HG02759 (cell line): ENCODE results near the gene MIER2.
"Not testable (repeated sequence)": the region's sequence is repeated elsewhere in the genome, so short reads cannot be mapped to it uniquely, and the experiment has no call there.

ENCODE experiments used
- ATAC-seq: cut with Tn5 transposase; IDR thresholded peaks from one replicate; pipeline ENCODE4 v1.9.1; 2021; ENCODE audit warnings: mild to moderate bottlenecking, moderate library complexity; ENCODE audit not compliant: unreplicated experiment

The MIER2 gene, protein sequence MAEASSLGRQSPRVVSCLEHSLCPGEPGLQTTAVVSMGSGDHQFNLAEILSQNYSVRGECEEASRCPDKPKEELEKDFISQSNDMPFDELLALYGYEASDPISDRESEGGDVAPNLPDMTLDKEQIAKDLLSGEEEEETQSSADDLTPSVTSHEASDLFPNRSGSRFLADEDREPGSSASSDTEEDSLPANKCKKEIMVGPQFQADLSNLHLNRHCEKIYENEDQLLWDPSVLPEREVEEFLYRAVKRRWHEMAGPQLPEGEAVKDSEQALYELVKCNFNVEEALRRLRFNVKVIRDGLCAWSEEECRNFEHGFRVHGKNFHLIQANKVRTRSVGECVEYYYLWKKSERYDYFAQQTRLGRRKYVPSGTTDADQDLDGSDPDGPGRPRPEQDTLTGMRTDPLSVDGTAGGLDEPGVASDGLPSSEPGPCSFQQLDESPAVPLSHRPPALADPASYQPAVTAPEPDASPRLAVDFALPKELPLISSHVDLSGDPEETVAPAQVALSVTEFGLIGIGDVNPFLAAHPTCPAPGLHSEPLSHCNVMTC

DNA sequence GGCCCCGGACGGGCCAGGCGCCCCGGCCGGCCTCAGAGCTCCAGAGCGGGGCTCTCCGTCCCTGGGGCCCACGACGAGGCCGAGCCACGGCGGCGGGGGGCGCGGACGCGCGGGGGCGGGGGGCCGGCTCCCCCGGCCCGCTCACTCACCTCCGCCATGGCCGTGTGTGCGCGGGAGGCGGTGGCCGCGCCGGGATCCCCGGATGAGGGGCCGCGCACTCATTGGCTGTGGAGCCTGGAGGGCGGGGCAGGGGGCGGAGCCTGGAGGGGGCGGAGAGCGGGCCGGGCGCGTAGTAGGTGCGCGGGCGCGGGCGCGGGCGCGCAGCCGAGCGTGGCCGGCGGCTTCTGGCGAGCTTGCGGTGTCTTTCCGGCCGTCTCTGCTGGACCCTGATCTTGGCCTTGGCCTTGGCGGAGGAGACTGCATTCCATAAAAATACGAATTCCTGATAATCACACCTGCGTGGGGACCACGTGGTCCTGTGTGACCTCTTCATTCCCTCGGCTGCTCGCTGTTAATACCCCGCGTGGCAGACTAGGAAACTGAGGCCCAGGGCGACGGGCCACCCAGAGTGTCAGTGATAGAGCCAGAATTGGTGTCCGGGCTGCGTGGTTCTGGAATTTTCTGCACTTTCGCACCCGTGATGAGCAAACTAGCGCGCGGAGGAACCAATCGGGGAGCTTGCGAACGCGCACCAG, at the start of gene MIER2:
Gene MIER2 (minus strand): TSS at position 172 of the 695 bp plus-strand sequence. CDS start 14 bp downstream, at position 158.
- peak; percentile 85 for ATAC-seq

DNA sequence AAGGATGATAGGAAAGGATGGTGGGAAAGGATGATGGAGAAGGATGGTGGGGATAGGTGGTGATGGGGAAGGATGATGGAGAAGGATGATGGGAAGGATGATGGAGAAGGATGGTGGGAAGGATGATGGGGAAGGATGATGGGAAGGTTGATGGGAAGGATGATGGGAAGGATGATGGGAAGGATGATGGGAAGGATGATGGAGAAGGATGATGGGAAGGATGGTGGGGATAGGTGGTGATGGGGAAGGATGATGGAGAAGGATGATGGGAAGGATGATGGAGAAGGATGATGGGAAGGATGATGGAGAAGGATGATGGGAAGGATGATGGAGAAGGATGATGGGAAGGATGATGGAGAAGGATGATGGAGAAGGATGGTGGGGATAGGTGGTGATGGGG, 49.0 kb upstream of the MIER2 start:
- ATAC-seq = not testable (repeated sequence)

DNA sequence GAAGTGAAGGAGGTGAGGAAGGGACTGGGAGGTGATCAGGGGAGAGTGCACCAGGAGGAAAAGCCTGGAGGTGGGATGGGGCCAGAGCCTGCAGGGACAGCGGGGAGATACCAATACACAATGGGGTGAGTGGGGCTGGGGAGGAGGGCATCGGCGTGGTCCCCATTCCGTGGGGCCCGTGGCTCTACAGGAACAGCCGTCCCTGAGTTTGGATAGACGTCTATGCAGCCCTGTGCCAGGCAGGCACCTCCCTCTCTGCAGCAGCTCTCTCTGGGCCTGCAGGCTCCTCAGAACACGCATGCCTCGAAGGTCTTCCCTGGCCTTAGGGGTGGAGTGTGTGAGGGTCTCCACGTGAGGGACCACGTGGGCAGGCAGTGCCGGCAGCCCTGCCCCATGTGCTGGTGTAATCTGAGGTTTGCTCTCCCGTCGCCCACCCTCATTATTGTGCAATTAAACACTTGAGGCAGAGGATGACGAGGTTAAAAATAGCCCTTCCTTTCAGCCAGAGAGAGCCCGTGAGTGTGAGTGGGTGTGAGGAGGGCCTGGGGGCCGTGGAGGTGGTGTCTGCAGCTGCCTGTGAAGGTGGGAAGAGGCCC, 47.9 kb upstream of the MIER2 start:
- no peak for ATAC-seq

DNA sequence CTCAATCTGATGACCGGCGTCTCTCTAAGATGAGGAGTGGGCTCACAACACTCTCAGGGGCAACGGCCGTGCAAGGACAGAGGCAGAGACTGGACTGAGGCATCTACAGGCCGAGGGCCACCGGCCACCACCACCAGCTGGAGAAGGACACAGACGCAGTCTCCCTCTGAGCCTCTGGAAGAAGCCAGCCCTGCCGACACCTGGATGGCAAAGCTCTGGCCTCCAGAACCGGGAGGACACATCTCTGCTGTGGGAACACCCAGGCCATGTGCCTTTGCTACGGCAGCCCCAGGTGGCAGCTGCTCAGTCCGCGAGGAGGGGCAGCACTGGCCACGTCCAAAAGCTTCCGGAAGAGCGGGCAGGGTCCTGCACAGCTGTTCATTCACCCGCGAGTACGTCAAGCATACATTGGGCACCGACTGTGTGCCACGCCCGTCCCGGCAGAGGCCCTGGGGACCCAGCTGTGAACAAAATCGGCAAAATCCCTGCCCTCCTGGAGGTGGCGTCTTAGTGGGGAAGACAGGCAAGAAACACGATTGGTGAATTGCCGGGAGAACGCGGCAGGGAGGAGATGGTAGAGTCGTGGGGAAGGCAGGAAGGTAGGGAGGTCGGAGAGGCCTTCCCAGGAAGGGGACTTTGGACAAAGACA, 47.3 kb upstream of the MIER2 start:
- ATAC-seq = no peak

DNA sequence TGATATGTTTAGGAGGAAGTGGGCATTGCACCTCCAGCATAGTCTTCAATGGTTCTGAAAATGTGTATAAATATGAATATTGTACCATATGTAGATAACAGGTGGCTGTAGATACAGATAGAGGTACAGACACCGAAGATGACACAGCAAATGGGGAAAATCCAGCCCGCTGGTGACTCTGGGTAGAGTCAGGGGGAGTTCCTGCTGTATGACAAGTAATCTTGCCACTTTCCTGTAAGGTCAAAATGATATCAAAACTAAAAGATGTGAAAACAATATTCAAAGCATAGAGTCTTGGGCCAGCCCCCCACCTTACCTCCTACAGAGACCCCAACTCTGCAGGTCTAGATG, 46.6 kb upstream of the MIER2 start:
- ATAC-seq = no peak

DNA sequence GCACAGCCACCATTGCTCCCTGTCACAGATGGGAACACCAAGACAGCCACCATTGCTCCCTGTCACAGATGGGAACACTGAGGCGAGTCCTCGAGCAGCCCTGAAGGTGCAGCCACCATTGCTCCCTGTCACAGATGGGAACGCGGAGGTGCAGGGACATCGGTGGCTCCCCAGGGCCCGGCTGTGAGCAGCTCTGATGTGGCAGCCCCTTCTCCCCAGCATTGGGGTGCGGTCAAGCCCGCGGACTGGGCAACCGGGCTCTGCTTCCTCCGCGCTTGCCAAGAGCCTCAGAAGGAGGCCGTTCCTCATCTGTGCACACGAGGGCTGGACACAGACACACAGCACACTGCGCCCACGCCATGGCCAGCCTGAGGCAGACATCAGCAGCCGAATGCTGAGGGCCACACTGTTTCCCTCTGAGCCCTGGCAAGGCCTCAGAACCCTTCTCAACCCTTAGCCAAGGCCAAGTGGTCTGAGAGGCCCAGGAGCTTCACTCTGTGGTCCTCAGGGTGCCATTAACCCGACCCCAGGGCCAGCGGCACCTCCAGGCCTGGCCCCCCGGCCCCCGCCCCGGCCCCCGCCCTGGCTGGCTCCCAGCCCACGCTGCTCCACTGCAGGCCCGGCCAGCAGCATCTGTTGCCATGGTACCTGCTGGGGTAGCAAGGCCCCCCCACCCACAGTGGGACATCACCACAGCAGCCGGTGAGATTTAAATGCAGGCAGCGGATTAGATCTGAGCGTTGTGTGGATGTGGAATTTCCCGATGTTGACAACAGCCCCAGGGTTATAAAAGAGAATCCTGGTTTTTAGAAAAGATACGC, 46.0 kb upstream of the MIER2 start:
- no peak for ATAC-seq

DNA sequence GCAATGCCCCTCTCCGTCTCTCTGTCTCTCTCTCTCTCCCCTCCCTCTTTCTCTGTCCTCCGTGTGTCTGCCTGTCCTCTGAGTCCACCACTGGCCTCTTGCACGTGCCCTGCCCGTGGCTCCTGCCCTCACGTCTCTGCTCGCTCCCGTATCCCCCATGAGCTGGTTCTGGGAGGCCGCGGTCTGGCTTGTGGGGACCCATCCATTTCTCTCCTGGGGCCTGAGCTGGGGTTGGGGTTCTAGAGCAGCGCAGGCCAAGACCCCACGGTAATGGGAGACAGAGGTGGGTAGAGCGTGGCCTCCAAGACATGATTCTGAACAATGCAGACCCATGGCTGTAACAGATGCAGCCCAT, 45.3 kb upstream of the MIER2 start:
- no peak for ATAC-seq

DNA sequence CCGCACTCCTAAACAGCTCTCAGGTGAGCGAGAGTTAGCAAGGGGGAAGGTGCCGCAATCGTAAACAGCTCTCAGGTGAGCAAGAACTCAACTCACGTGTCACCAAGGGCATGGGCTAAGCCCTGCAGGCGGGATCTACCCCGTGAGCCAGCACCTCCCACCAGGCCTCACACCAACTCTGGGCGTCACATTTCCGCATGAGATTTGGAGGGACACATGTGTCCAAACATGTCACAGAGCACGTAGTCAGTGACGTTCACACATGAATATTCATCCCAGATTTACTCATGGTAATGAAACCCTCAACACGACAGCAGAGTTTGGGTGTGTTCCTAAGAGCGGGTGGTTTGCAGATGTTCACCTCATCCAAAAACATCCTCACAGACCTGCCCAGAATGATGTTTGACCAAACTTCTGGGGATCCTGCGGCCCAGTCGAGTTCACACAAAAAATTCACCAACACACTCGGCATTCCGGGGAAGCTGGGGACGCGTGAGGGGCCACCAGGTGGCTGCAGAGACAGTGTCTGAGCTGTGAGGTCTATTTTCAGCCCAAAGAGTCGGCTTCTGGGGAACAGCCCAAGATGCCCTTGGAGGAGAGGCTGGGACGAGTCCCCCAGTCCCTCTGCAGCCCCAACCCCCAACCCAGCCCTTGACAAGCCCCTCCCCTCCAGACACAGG, 44.8 kb upstream of the MIER2 start:
- no peak for ATAC-seq

DNA sequence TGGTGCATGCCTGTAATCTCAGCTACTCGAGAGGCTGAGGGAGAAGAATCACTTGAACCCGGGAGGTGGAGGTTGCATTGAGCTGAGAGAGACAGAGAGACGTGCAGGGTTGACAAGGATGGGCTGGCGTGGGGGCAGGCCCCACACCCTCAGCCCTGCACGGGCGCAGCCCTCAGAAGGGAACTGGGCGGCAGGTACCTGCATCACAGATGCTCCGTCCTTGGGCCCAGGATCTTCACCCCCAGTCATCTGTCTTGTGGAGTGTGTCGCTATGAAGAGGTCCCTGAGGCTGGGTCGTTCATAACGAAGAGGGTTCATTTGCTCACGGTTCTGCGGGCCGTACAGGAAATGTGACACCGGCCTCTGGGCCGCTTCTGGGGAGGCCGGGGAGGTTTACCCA, 44.1 kb upstream of the MIER2 start:
- ATAC-seq = no peak

DNA sequence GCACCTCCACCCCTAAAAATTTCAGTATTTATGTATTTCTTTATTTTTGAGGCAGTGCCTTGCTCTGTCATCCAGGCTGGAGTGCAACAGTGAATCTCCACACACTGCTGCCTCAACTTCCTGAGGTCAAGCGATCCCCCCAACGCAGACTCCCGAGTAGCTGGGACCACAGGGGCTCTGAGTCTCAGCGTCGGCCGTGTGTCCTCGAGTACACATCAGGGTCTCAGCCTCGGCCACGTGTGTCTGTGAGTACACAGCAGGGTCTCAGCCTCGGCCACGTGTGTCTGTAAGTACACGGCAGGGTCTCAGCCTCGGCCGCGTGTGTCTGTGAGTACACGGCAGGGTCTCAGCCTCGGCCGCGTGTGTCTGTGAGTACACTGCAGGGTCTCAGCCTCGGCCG, 43.2 kb upstream of the MIER2 start:
- ATAC-seq = no peak

DNA sequence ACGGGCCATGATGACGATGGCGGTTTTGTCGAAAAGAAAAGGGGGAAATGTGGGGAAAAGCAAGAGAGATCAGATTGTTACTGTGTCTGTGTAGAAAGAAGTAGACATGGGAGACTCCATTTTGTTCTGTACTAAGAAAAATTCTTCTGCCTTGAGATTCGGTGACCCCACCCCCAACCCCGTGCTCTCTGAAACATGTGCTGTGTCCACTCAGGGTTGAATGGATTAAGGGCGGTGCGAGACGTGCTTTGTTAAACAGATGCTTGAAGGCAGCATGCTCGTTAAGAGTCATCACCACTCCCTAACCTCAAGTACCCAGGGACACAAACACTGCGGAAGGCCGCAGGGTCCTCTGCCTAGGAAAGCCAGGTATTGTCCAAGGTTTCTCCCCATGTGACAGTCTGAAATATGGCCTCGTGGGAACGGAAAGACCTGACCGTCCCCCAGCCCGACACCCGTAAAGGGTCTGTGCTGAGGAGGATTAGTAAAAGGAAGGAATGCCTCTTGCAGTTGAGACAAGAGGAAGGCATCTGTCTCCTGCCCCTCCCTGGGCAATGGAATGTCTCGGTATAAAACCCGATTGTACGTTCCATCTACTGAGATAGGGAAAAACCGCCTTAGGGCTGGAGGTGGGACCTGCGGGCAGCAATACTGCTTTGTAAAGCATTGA, 42.2 kb upstream of the MIER2 start:
- ATAC-seq = not testable (repeated sequence)

DNA sequence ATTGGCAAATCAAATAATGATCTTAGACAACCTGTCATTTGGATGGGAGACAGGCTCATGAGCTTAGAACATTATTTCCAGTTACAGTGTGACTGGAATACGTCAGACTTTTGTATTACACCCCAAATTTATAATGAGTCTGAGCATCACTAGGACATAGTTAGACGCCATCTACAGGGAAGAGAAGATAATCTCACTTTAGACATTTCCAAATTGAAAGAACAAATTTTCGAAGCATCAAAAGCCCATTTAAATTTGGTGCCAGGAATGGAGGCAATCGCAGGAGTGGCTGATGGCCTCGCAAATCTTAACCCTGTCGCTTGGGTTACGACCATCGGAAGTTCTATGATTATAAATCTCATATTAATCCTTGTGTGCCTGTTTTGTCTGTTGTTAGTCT, 41.6 kb upstream of the MIER2 start:
- not testable (repeated sequence) for ATAC-seq

DNA sequence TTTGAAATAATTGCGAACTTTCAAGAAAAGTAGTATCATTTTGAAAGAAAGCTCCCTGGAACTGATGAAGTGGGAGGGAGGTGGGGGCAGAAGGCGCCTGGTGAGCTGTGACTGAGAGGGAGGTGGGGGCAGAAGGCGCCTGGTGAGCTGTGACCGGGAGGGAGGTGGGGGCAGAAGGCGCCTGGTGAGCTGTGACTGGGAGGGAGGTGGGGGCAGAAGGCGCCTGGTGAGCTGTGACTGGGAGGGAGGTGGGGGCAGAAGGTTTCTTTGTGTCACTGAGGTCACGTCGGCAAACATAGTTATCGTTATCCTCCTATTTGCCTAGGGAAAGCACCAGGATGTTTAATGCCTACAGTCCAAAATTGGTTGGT, 40.2 kb upstream of the MIER2 start:
- ATAC-seq = no peak

DNA sequence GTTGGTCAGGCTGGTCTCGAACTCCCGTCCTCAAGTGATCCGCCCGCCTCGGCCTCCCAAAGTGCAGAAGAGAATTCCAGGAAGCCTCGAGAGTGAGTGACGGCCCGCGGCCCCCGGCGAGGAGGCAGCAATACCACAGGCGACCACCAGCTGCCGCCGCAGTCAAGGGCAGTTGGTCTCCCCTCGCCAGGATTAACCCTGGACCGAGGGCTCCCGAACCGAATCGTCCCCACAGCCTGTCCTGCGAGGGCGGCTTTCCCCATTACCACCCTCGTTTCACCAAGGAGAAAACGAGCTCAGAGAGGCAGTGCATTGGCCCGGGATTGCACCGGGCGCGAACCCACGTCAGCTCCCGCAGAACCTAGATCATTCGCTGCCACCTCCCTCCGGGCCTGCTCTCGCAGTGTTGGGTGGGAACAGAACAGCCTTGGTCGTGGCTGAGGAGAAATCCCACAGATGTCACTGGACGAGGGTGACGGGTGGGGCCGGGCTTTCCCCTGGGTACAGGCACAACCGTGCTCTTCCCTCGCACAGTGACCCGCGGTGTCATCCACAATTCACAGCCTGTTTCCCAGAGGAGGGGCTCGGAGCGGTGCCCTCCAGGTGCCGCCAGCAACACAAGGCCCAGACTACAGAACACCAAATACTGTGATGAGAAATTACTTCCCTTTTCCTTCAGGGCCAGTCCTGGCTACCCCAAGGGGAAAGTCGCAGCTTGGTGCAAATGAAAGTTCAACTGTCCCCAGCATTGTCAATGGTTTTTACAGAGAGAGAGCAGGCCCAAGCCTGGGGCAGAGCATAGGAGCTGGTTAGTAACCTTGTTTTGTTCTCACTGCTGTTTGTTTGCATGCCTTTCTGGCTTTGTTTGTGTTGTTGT, 39.6 kb upstream of the MIER2 start:
- ATAC-seq = no peak

DNA sequence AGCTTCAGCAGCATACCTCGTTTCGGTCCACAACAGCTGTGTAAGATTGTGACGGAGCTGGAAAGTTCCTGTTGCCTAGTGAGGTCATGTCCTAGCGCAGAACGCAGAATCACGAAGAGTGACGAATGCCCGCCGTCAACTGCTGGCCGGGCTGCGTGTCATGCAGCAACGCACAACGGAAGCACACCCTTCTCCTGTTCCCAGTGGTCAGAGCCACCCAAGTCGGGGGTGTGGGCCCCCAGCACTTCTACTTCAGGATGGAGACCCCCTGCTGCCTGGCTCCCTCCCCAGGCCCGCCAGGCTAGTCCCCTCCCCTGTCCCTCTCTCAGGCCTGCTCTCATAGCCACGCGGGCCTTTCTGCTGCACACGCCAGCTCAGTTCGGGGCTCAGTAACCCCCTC, 38.4 kb upstream of the MIER2 start:
- ATAC-seq = no peak

DNA sequence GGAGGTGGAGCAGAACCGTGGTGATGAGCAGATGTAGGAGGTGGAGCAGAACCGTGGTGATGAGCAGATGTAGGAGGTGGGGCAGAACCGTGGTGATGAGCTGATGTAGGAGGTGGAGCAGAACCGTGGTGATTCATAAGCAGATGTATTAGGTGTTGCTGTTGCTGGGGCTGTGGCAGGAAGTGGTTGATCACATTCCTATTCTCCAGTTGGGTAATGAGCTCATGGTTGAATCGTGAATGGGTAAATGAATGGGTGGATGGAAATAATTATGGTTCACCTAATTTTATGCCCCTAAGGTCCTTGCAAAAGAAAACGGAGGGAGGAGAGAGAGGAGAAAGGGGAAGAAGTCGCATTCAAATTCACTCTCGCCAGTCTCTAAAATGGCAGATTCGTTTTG, 38.0 kb upstream of the MIER2 start:
- ATAC-seq = not testable (repeated sequence)

DNA sequence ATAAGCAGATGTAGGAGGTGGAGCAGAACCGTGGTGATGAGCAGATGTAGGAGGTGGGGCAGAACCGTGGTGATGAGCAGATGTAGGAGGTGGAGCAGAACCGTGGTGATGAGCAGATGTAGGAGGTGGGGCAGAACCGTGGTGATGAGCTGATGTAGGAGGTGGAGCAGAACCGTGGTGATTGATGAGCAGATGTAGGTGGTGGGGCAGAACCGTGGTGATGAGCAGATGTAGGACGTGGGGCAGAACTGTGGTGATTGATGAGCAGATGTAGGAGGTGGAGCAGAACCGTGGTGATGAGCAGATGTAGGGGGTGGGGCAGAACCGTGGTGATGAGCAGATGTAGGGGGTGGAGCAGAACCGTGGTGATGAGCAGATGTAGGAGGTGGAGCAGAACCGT, 37.3 kb upstream of the MIER2 start:
- not testable (repeated sequence) for ATAC-seq

DNA sequence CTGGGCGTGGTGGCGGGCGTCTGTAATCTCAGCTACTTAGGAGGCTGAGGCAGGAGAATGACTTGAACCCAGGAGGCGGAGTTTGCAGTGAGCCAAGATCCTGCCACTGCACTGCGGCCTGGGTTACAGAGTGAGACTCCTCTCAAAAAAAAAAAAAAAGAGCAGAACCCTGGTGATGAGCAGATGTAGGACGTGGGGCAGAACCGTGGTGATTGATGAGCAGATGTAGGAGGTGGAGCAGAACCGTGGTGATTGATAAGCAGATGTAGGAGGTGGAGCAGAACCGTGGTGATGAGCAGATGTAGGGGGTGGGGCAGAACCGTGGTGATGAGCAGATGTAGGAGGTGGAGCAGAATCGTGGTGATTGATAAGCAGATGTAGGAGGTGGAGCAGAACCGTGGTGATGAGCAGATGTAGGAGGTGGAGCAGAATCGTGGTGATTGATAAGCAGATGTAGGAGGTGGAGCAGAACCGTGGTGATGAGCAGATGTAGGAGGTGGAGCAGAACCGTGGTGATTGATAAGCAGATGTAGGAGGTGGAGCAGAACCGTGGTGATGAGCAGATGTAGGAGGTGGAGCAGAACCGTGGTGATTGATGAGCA, 36.1 kb upstream of the MIER2 start:
- not testable (repeated sequence) for ATAC-seq
